Stimulated activated CD4-positive, alpha-beta T cell treated with anti-CD3 and anti-CD28 coated beads, TNF-alpha, amount 100 ng/mL, for 4 hours (primary cell): ENCODE data around the gene SPON2.

ENCODE experiments used
- DNase-seq, 3 experiments: peaks; one replicate each; pipeline ENCODE4 v3.0.0-alpha.2; 2020; ENCODE audit warnings: low read depth in 3 of 3

The SPON2 gene

GRCh38 chr4:1195109-1195671, 22.8 kb upstream of the SPON2 start:
- no peak for DNase-seq

- DNase-seq, result no peak
Observed at GRCh38 chr4:1194010-1194900, 21.9 kb upstream of the SPON2 start.

GRCh38 chr4:1193206-1194009, 21.0 kb upstream of the SPON2 start:
- DNase-seq, result no peak

GRCh38 chr4:1192493-1193205, 20.3 kb upstream of the SPON2 start:
- no peak for DNase-seq

- no peak for DNase-seq
Observed at GRCh38 chr4:1192091-1192492, 19.7 kb upstream of the SPON2 start.

GRCh38 chr4:1191621-1192020, 19.2 kb upstream of the SPON2 start:
- DNase-seq, result no peak

- no peak for DNase-seq
Observed at GRCh38 chr4:1187182-1187581, 14.8 kb upstream of the SPON2 start.

GRCh38 chr4:1183985-1184773, 11.8 kb upstream of the SPON2 start:
- DNase-seq, result no peak

- DNase-seq, result no peak
Observed at GRCh38 chr4:1182313-1182712, 9.9 kb upstream of the SPON2 start.

GRCh38 chr4:1180663-1181062, 8.3 kb upstream of the SPON2 start:
- no peak for DNase-seq

GRCh38 chr4:1179976-1180375, 7.6 kb upstream of the SPON2 start:
- no peak for DNase-seq

GRCh38 chr4:1179089-1179441, 6.7 kb upstream of the SPON2 start:
- no peak for DNase-seq

- DNase-seq, result no peak
Observed at GRCh38 chr4:1178300-1179088, 6.1 kb upstream of the SPON2 start.

GRCh38 chr4:1177274-1178141, 5.1 kb upstream of the SPON2 start:
- DNase-seq, result no peak

GRCh38 chr4:1176398-1177273, 4.3 kb upstream of the SPON2 start:
- no peak for DNase-seq

GRCh38 chr4:1175635-1176229, 3.3 kb upstream of the SPON2 start:
- DNase-seq, result no peak

- DNase-seq, result no peak
Observed at GRCh38 chr4:1174941-1175634, 2.7 kb upstream of the SPON2 start.
